GM18858 (cell line): ENCODE results near the gene VASP.
"Not testable (repeated sequence)": the region's sequence is repeated elsewhere in the genome, so short reads cannot be mapped to it uniquely, and the experiment has no call there.

Experiments
- ATAC-seq: cut with Tn5 transposase; IDR thresholded peaks from one replicate; pipeline ENCODE4 v1.9.1; 2021; ENCODE audit not compliant: unreplicated experiment

VASP gene

GRCh38 chr19:45496349-45496953 lies 10.8 kb upstream of the VASP start:
- no peak for ATAC-seq

- no peak for ATAC-seq
Measured at GRCh38 chr19:45497791-45498190, 9.5 kb upstream of the VASP start.

GRCh38 chr19:45498411-45499195 lies 8.7 kb upstream of the VASP start, which contains the start of gene PPM1N:
PPM1N (plus strand) TSS chr19:45498443; CDS start chr19:45498473, 30 bp downstream.
- no peak for ATAC-seq

- ATAC-seq, result no peak
Measured at GRCh38 chr19:45499196-45500180, 7.8 kb upstream of the VASP start.

GRCh38 chr19:45500918-45501729 lies 6.2 kb upstream of the VASP start:
- no peak for ATAC-seq

- ATAC-seq, result no peak
Measured at GRCh38 chr19:45501730-45502014, 5.6 kb upstream of the VASP start.

GRCh38 chr19:45502111-45502510 lies 5.2 kb upstream of the VASP start:
- no peak for ATAC-seq

- ATAC-seq, result no peak
Measured at GRCh38 chr19:45503909-45504308, 3.4 kb upstream of the VASP start.

GRCh38 chr19:45505151-45505995 lies 1.9 kb upstream of the VASP start:
- no peak for ATAC-seq

GRCh38 chr19:45505996-45506245 lies 1.4 kb upstream of the VASP start:
- no peak for ATAC-seq

- ATAC-seq, result no peak
Measured at GRCh38 chr19:45506246-45506988, 862 bp upstream of the VASP start.

- ATAC-seq, result no peak
Measured at GRCh38 chr19:45507872-45508416, 665 bp downstream of the VASP start.

GRCh38 chr19:45508417-45508860 lies 1.2 kb downstream of the VASP start:
- no peak for ATAC-seq

GRCh38 chr19:45508861-45509691 lies 1.8 kb downstream of the VASP start:
- no peak for ATAC-seq

- no peak for ATAC-seq
Measured at GRCh38 chr19:45509692-45510015, 2.4 kb downstream of the VASP start.

- not testable (repeated sequence) for ATAC-seq
Measured at GRCh38 chr19:45510352-45510751, 3.1 kb downstream of the VASP start.

- ATAC-seq, result no peak
Measured at GRCh38 chr19:45511074-45511473, 3.8 kb downstream of the VASP start.

- no peak for ATAC-seq
Measured at GRCh38 chr19:45512881-45513483, 5.7 kb downstream of the VASP start.
